Measurements from ENCODE around the gene SLF2.
"Not testable (repeated sequence)": the region's sequence is repeated elsewhere in the genome, so short reads cannot be mapped to it uniquely, and the experiment has no call there.

Gene SLF2

DNA sequence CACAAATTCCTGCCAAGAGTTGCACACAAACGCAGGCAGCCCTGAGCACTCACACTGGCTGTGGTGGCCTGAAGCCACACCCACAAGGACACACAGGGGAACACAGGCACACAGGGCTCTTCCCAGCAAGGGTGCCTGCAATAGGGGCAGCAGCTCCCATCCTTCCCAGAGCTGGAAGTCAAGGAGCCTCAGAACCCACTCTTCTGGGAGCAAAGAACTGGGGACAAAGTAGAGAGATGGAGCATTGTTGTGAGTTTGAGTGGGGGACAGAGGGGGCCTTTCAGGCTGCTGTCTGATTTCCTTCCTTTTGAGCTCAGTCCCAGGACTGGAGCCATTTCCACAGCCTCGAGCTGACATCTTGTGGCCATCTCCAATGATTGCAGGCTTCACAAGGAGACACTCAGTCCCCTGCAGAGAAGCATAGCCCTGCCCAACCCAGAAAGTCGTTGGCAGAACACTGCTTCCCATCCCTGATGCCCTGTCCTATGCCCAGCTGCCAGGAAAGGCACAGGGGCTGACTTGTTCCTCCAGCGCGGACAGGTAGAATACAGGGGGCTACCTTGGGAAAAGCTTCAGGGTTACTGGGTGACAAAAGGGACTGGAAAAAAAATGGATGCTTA is 34.4 kb upstream of the SLF2 start:
- DNase-seq: peak in 1 of 2 experiments; percentile 59

- no peak for DNase-seq
Measured at GRCh38 chr10:100879741-100880360, 32.9 kb upstream of the SLF2 start.

DNA sequence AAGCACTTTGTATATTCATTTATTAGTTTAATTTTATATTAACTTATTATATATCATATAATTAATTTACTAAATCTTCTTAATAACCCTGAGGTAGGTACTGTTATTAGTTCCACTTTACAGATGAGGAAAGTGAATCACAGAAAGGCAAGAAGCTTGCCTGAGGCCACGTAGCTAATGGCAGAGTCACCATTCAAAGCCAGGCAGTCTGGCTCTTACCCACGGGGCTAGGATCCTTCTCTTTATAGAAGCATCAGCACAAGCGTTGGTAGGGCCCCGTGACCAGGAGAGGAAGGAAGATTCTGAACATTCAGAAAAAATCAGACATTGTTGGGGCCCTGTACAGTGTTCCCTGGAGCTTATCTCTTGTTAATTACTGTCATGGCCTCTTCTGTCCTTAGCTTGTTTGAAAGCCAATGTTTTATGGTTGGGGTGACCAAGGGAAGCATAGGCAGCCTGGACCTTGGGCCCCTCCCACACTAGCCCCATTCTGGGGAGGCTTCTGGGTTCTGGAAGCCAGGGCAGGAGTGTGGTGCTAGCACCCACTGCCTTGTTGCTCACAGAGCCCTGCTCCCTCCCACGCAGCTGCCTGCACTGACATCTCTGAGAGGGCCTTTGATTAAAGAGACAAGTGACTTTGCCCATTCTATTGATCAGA is 31.1 kb upstream of the SLF2 start:
- DNase-seq: no peak

DNA sequence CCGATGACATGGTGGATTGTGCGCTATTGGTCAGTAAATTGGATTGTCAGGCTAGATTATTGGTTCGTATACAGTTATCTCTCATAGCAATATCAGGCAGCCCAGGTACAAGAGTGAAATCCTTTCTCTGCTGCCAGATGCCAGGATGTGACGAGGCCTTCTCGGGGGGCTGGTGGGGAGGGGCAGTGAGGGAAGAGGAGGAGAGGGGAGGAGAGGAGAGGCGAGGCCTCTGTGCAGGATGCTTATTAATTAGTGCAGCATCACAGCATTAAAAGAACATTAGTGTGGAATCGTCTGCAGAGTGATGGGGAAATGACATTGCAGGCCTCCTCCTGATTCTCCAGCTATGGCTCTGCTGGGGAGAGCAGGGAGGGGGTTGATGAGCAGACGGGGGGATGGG is 30.5 kb upstream of the SLF2 start:
- DNase-seq: no peak

GRCh38 chr10:100882671-100883311 is 30.0 kb upstream of the SLF2 start:
- DNase-seq: no peak

- DNase-seq: no peak
Measured at GRCh38 chr10:100883312-100883821, 29.4 kb upstream of the SLF2 start.

DNA sequence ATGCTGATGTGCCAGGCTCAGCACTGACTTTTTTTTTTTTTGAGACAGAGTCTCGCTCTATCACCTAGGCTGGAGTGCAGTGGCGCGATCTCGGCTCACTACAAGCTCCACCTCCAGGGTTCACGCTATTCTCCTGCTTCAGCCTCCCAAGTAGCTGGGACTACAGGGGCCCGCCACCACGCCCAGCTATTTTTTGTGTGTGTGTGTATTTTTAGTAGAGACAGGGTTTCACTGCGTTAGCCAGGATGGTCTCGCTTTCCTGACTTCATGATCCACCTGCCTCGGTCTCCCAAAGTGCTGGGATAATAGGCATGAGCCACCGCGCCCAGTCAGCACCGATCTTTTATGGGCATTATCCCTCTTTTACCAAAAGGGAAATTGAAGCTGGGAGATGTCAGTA is 27.2 kb upstream of the SLF2 start:
- DNase-seq: not testable (repeated sequence)

GRCh38 chr10:100886091-100886490 is 26.7 kb upstream of the SLF2 start:
- DNase-seq: no peak

DNA sequence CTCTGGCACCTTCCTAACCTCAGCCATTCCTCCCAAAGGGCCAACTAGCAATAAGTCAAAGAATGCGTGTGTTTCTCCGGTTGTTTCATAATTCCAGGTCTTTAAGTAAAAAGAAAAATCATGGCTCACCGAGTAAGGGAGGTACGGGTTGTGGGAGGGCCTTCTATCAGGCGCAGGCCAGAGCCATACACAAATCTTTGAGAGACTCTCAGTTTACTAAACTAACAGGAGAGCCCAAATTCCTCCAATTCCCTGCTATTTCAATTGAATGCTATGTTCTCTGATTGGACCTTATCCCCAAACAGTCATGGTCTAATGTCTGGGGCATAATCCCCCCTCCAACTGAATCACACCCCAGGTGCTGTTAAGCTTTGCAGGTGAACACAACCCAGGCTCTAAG is 26.2 kb upstream of the SLF2 start:
- DNase-seq: no peak

- no peak for DNase-seq
Measured at GRCh38 chr10:100886963-100887362, 25.8 kb upstream of the SLF2 start.

DNA sequence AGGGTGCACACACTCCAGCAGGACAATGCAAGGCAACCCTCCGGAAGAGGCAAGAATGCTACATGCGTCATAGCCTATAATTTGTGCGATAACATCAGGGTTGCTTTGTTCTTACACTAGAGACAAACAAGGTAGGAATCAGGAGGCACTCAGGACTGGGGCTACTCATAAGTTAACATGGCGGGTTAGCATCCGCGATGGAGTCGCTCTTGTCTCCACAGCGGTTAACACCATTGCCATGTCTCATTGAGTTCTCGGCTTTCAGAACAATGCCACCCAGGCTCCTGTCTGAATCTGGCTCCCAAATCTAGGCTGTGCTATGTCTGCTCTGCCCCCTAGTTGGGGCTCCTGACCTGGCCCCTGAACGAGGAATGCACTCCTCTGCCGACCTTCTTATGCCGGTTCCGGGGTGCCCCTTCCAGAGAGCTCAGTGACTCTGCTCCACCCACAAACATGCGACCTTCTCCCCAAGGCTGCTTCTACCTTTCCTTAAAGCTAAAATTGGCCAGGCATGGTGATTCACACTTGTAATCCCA is 24.9 kb upstream of the SLF2 start:
- DNase-seq: no peak

DNA sequence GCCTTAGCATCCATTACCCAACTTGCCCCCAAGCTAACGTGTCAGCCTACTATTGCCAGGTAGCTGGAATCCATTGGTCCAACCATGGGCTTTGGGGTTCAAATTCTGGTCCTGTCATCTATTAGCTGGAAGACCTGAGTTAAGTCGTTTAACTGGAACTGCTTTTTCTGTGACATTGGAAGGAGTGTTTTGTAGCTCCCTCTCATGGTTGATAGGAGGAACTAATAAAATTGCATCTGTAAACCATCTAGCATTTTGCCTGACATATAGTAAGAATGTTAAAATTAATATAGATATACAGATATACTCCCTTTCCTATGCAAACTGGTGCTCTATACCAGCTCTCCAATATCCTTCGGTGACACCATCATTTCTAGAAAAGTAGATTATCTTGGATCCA is 23.8 kb upstream of the SLF2 start:
- DNase-seq: no peak

- DNase-seq: no peak
Measured at GRCh38 chr10:100889546-100889945, 23.2 kb upstream of the SLF2 start.

- no peak for DNase-seq
Measured at GRCh38 chr10:100890141-100890672, 22.6 kb upstream of the SLF2 start.

GRCh38 chr10:100890673-100891317 is 22.0 kb upstream of the SLF2 start:
- no peak for DNase-seq

DNA sequence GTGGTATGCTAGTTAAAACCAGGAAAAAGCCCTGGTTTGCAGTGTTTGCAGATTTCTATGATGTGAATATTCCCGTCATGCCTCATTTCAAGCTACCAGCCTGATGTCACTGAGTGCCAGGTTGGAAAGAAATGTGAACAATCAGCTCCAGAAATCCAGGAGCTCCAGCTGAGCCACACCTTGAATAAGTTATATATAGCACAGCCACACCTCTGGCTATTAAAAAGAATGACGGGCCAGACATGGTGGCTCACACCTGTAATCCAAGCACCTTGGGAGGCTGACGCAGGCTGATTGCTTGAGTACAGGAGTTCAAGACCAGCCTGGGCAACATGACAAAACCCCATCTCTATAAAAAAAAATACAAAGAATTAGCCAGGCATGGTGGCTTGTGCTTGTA is 18.7 kb upstream of the SLF2 start:
- no peak for DNase-seq

- no peak for DNase-seq
Measured at GRCh38 chr10:100894589-100895294, 18.0 kb upstream of the SLF2 start.

DNA sequence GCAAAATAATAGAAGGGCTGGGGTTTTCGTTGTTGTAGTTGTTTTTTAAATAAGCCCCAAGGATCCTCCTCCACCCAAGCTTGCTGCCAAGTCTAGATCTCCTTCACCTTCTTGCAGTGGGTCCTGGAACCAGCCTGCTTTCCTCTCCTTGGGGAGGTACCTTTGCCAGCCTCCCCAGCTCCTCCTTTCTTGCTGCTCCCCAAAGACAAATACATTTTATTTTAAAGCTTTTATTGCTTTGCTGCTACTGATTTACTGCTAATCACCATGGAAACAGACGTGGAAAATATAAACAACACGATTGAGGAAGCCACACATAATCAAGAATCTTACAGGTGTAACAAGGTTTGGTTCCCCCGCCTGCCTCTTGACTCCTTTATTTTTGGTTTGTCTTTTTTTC is 17.4 kb upstream of the SLF2 start:
- DNase-seq: no peak

DNA sequence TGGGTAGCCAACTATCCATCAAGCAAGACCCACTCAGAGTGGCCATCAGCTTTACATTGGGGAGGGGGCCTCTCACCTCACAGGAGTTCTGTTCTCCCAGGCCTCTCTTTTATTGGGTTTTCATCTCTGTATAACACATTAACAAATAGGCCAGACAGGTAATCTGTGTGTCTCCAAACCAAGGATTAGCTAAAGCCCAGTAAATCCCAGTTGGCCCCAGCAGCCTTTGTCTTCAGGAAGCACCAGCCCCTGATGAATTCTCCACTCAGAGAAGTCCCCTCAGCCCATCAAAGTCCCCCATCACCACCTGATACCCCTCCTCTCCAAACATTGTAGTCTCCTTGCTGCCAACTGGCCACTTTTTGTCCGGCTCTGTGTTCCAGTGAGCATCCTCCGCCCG is 16.9 kb upstream of the SLF2 start:
- DNase-seq: no peak

DNA sequence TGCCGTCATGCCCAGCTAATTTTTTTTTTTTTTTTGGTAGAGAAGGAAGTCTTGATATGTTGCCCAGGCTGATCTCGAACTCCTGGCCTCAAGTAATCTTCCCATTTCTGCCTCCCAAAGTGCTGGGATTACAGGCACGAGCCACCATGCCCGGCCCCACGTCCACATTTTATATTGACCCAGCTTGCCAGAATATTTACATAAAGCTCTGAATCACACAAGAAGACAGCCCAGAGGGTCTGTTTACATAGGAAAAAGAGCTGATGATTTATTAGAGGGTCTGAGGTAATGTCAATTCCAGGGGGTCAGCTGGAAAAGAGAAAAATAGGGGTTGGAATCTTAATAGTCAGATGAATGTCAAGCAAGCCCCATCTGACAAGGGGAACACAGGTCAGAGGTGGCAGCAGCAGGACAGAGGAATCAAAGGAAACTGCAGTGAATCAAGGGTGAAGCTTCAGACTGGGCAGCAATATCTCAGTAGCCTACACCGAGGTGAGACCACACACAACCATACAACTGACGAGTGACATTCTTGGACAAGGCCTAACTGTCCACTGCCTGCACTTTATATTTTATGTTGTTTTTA is 15.8 kb upstream of the SLF2 start:
- no peak for DNase-seq

DNA sequence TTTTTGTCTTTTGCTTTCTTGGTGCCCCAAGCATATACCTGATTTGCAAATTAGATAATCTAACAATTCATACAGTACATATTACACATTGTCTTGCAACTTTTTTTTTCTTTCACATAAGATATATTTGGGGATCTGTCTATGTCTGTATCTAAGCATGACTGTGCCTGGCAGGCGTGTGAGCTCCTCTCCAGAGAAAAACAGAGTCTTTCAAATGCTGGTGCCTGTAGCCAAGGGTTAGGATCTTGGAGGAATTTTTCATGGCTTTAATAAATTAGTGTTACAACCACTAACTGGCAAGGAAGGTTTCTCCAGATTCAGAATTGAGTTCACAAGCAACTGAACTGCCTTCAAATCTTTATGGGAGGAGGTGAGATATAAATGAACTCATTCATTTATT is 14.8 kb upstream of the SLF2 start:
- no peak for DNase-seq

DNA sequence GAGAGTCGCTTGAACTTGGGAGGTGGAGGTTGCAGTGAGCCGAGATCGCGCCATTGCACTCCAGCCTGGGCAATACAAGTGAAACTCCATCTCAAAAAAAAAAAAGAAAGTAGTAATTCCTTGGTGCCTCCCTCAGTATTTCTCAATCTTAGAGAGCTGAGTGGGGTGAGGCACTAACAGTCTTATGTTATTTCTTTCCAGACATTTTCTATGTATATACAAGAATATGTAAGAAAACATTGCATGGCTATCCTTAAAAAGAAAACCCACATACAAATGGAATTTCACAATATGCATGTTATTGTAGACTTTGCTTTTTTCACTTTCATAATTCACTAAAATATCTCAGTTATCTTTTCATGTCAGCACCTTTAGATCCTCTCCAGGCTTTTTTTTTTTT is 13.6 kb upstream of the SLF2 start:
- no peak for DNase-seq
